Epithelial cell of esophagus (primary cell): Measurements from ENCODE around the gene SUN2.
A peak's percentile ranks its signal among the peaks of the same experiment; 100 is the strongest.

ENCODE experiments used
- DNase-seq: peaks from one replicate; pipeline ENCODE4 v3.0.0; 2010; ENCODE audit warnings: low read depth
- H3K4me3 ChIP-seq: 2 replicates; pipeline ENCODE4 v1.5.1; 2011; ENCODE audit warnings: mild to moderate bottlenecking, low read length, control low read depth
- CTCF ChIP-seq: IDR thresholded peaks from 2 replicates; pipeline ENCODE4 v1.5.1; 2011; ENCODE audit warnings: low read depth, mild to moderate bottlenecking, low read length, control low read depth, inconsistent platforms; ENCODE audit not compliant: insufficient read depth; ENCODE audit errors: missing control alignments

SUN2 gene

GRCh38 chr22:38781033-38781432 is 25.2 kb upstream of the SUN2 start:
- no peak overlapping the region for H3K4me3 ChIP-seq
- no peak for TF ChIP-seq CTCF
- no peak for DNase-seq

- no peak for TF ChIP-seq CTCF
- H3K4me3 ChIP-seq, result no peak overlapping the region
- no peak for DNase-seq
These were observed 21.4 kb upstream of the SUN2 start for GRCh38 chr22:38777087-38777671.

GRCh38 chr22:38776086-38776485 is 20.3 kb upstream of the SUN2 start:
- H3K4me3 ChIP-seq, result no peak overlapping the region
- no peak for TF ChIP-seq CTCF
- DNase-seq, result no peak

- no peak for TF ChIP-seq CTCF
- H3K4me3 ChIP-seq, result no peak overlapping the region
These were observed 19.9 kb upstream of the SUN2 start for GRCh38 chr22:38775656-38776055.

GRCh38 chr22:38774496-38775166 is 18.8 kb upstream of the SUN2 start:
- DNase-seq, result peak; percentile 68
- TF ChIP-seq CTCF, result no peak
- no peak overlapping the region for H3K4me3 ChIP-seq

More at GRCh38 chr22:38775656-38776055, 19.9 kb upstream of the SUN2 start:
- no peak for DNase-seq

- no peak for TF ChIP-seq CTCF
- no peak for DNase-seq
- no peak overlapping the region for H3K4me3 ChIP-seq
These were observed 17.7 kb upstream of the SUN2 start for GRCh38 chr22:38773363-38773946.

- H3K4me3 ChIP-seq, result no peak overlapping the region
- DNase-seq, result no peak
These were observed 16.8 kb upstream of the SUN2 start for GRCh38 chr22:38772623-38772873.

More at GRCh38 chr22:38772623-38772873, 16.8 kb upstream of the SUN2 start:
- no peak for TF ChIP-seq CTCF
